Stimulated activated CD4-positive, alpha-beta T cell treated with anti-CD3 and anti-CD28 coated beads, Interleukin-2, amount 100 ng/mL, for 4 hours (primary cell): ENCODE results near the gene SLC31A2.

ENCODE experiments used
- DNase-seq: peaks from one replicate; pipeline ENCODE4 v3.0.0-alpha.2; 2020; ENCODE audit warnings: low read depth

The SLC31A2 gene

GRCh38 chr9:113151696-113152630 is 1.2 kb downstream of the SLC31A2 start:
- no peak for DNase-seq

GRCh38 chr9:113152699-113153098 is 1.9 kb downstream of the SLC31A2 start:
- no peak for DNase-seq

- DNase-seq, result no peak
Observed at GRCh38 chr9:113153599-113153998, 2.8 kb downstream of the SLC31A2 start.

DNA sequence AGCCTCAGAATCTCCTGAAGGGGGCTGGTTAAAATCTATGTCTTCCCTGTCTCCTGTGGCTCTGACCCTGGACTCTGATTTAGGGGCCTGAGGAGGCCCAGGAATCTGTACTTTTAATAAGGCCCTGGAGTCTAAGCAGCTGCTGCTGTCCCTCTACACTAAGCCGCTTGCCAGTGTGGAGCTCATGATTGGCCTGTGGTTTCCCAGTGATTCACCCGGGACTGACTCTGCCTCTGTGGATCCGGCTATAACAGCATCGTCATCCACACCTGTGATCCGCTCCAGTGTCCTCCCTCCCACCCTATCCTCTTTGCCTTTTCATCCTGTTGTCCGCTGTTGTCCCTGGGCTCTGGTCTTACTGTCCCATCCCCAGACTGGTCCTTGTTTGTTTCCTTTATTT is 3.7 kb downstream of the SLC31A2 start:
- DNase-seq, result no peak

- DNase-seq, result no peak
Observed at GRCh38 chr9:113154946-113155345, 4.1 kb downstream of the SLC31A2 start.

DNA sequence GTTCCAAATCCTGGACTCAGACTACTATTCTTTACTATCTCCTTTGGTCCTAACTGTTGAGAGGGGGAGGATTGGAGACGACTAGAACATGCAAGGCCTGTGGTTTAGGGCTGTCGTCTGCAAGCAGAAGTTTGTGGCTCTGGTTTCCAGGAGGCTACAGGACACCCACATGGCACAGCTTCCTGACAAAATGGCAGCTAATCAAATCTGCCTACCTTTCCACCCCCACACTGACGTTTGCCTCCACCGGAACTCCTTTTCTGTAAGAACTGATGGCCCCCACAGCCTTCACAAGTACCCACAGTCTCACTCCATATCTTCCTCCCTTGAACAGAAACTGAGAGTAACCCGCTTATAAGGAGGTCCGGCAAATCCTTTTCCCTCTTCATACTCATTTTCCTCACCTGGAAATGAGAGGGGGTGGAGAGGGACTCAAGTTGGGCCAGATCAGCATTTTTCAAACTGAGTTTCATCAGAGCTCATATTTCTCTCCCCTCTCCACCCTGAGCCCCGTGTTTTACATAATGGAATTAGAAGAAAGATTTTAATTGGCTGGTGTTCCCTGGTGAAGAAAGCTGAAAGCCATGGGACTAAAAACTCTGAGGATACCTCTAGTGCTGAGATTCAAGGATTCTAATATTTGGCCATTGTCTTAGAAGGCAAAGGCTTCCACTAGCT is 5.2 kb downstream of the SLC31A2 start:
- DNase-seq, result peak; percentile 58

GRCh38 chr9:113156880-113157279 is 6.1 kb downstream of the SLC31A2 start:
- DNase-seq, result no peak

- DNase-seq, result no peak
Observed at GRCh38 chr9:113158446-113158845, 7.6 kb downstream of the SLC31A2 start.

DNA sequence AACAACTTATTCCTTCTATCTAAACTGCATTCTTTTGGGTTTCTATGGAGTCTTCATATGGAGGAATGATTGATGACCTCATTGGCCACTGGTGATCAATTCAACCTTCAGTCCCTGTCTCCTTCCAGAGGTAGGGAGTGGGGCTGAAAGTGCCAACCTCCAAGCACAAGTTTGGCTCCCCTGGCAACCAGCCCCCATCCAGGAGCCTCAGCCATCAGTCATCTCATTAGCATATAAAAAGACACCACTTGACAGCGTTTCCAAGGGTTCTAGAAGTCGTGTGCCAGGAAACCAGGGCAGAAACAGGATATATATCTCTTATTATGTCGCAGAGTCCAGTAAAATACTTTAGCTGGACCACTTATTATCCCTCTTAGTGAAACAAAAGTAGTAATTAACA is 9.8 kb downstream of the SLC31A2 start:
- DNase-seq, result no peak

GRCh38 chr9:113163001-113163400 is 12.2 kb downstream of the SLC31A2 start:
- no peak for DNase-seq

GRCh38 chr9:113164536-113165300 is 13.9 kb downstream of the SLC31A2 start:
- DNase-seq, result no peak

- no peak for DNase-seq
Observed at GRCh38 chr9:113166039-113166438, 15.2 kb downstream of the SLC31A2 start.

DNA sequence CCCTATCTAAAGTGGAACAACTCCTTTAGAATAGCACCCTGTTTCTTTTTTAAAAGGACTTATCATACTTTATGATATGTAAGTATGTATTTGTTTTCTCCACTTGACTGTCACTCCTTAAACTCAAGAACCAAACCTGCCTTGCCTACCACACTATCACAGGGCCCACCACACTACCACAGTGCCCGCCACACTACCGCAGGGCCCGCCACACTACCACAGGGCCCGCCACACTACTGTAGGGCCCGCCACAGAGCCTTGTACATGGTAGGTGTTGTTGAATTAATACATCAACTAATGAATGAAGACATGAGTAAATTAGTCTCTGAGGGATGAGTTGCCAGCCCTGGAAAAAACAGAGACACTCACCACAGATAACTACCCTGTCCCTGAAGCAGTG is 18.0 kb downstream of the SLC31A2 start:
- DNase-seq, result no peak

DNA sequence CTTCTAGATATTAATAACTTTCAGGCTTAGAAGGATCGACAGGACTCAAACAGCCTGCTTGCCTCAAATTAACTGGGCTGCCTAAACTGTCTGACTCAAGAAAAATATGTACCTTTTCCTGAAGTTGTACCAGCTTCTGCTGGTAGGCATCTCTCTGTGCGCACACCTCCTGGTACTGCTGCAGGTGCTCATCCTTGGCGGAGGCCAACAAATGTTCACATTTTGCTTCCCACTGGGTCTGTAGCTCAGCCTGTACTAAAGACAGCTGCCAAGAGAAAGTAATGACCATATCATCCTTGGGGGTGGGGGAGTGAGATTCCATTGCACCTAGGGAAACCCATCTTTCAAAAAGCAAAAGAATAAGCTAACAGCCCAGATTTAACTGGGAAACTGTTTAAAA is 22.5 kb downstream of the SLC31A2 start:
- DNase-seq, result no peak

GRCh38 chr9:113176803-113177202 is 26.0 kb downstream of the SLC31A2 start:
- DNase-seq, result no peak

GRCh38 chr9:113177251-113177650 is 26.4 kb downstream of the SLC31A2 start:
- DNase-seq, result no peak

- no peak for DNase-seq
Observed at GRCh38 chr9:113178087-113178486, 27.3 kb downstream of the SLC31A2 start.

DNA sequence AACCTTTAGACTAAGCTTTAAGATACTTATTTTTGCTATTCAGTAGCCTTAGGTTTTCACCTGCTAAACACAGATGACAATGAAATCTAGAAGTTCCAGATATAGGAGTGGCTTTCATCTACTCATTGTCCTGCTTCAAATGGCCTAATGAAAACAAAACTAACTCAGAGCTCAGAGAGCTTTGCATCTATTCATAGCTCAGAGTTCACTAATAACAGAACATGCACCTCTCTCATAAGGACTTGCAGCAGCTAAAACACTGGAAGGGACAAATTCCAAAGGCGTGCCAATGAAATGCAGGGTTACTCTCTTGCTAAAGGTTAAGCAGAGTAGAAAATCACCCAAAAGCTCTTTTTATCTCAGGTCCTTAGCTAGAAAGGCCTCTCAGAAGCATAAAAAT is 29.0 kb downstream of the SLC31A2 start:
- DNase-seq, result no peak

- DNase-seq, result no peak
Observed at GRCh38 chr9:113181165-113181564, 30.4 kb downstream of the SLC31A2 start.

DNA sequence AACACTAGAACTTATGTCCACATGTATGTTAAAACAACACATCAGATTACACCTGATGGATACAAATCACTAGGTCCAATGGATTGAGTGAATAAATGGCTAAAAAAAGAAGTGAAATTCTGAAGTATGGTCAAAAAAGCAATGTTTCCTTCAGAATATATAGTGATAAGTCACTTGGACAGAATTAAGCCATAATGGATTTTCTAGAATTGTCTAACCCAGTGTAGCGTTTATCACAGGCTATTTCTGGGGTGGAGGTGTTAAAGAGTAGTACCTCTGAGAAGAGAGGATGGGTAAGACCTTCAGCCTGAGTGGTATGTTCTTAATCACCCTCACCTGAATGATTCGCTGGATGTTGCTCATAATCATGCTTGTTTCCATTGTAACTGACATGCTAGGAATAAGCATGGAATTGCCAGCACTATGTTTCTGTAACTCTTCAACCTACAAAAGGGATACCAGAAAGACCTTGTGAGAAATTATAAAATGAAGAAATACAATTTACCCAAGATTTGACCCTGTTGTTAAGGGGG is 33.2 kb downstream of the SLC31A2 start:
- DNase-seq, result no peak

DNA sequence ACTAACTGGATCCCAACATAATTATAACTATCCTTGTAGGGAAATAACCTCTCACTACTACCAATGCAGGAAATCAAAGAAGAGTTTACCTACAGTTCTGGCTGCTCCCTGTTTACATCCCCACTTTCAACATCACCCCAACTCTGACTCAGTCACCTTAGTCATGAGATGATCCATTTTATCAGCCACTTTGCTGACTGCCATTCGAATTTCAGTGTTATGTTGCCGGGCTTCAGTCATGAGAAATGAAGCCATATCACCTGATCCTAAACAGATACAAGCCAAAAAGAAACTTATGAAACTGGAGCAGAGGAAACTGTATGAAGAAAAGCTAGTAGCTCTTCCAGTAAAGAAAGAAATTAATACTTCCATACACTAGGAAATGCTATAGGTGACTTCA is 33.7 kb downstream of the SLC31A2 start:
- no peak for DNase-seq

DNA sequence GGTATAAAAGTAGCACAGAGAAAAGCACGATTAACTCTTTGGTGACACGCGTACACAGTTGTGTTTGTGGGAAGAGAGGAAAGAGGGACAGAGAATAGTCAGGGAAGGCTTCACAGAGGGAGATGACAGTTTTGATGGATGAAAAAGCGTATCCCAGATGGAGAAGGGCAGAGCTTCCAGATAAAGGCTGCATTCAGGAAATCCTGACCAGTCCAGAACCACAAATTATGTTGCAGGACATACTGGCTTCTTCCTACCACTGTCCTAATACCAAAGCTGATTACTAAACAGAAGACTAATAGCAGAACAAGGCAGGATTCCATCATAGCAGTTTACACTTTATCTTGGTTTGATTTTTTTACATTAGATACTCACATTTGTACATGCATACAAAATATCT is 34.5 kb downstream of the SLC31A2 start:
- no peak for DNase-seq
